PC-9 (cell line): Measurements from ENCODE around the gene ARPC5. TPM values are rescaled to one million over a fixed set of nuclear protein-coding genes. Genes with fewer than 3 reads are reported as not detected.

Source experiments
- BruUV-seq: library from RNA; stranded (reverse); fragments of 400-500 nt; replicated peaks from 2 replicates; lab custom pipeline; 2021; lab: Mats Ljungman, UMichigan
- CTCF ChIA-PET: fragments of 300-600 bp; sonication (Branson Sonifier 250); formaldehyde crosslinking; loops from one replicate; lab custom pipeline; 2022; ENCODE audit warnings: antibody characterized with exemption; lab: Charles Lee
- POLR2A ChIA-PET: fragments of 300-600 bp; sonication (Branson Sonifier 250); formaldehyde crosslinking; loops from one replicate; lab custom pipeline; 2022; ENCODE audit warnings: antibody characterized with exemption; ENCODE audit not compliant: unreplicated experiment; lab: Charles Lee
- DNase-seq, 2 experiments: peaks; one replicate each; pipeline versions ENCODE4 v3.0.0 to v3.0.0-alpha.2; 2015 to 2022; ENCODE audit warnings: mixed read lengths in 1 of 2
- H2AFZ ChIP-seq: fragments of 200-600 bp; sonication (generic); 2 replicates; pipeline ENCODE4 v1.8.1; 2017; ENCODE audit warnings: antibody characterized with exemption
- H3F3A ChIP-seq: fragments of 200-600 bp; sonication (generic); 2 replicates; pipeline ENCODE4 v1.8.1; 2017; ENCODE audit warnings: antibody characterized with exemption, mild to moderate bottlenecking, low read depth; ENCODE audit not compliant: insufficient read depth
- H3K27ac ChIP-seq: fragments of 200-600 bp; sonication (generic); 2 replicates; pipeline ENCODE4 v1.6.1; 2016; ENCODE audit warnings: mixed run types
- H3K27me3 ChIP-seq: fragments of 200-600 bp; sonication (generic); 2 replicates; pipeline ENCODE4 v1.6.1; 2016; ENCODE audit warnings: low read depth, mixed run types; ENCODE audit not compliant: insufficient read depth
- H3K36me3 ChIP-seq: fragments of 200-600 bp; sonication (generic); 2 replicates; pipeline ENCODE4 v1.6.1; 2016; ENCODE audit warnings: low read depth, mixed run types
- H3K4me1 ChIP-seq: fragments of 200-600 bp; sonication (generic); replicated peaks from 2 replicates; pipeline ENCODE4 v1.6.1; 2016; ENCODE audit warnings: mixed run types; ENCODE audit not compliant: insufficient read depth
- H3K4me2 ChIP-seq: fragments of 200-600 bp; sonication (generic); 2 replicates; pipeline ENCODE4 v1.6.1; 2017; ENCODE audit warnings: mixed run types
- H3K4me3 ChIP-seq: fragments of 200-600 bp; sonication (generic); 2 replicates; pipeline ENCODE4 v1.6.1; 2016; ENCODE audit warnings: mixed run types
- H3K79me2 ChIP-seq: fragments of 200-600 bp; sonication (generic); 2 replicates; pipeline ENCODE4 v1.6.1; 2017; ENCODE audit warnings: low read depth, mixed run types
- H3K9me2 ChIP-seq: fragments of 200-600 bp; sonication (generic); 2 replicates; pipeline ENCODE4 v1.8.1; 2017; ENCODE audit warnings: mild to moderate bottlenecking; ENCODE audit not compliant: insufficient read depth
- H3K9me3 ChIP-seq: fragments of 200-600 bp; sonication (generic); 2 replicates; pipeline ENCODE4 v1.8.1; 2016; ENCODE audit warnings: low read depth; ENCODE audit not compliant: insufficient read depth
- H4K20me1 ChIP-seq: fragments of 200-600 bp; sonication (generic); 2 replicates; pipeline ENCODE4 v1.8.1; 2017; ENCODE audit not compliant: insufficient read depth
- EZH2 ChIP-seq: fragments of 200-600 bp; sonication (generic); IDR thresholded peaks from 2 replicates; pipeline ENCODE4 v1.8.0; 2017; ENCODE audit warnings: antibody characterized with exemption, low read depth
- intact Hi-C: fragments of 100-400 bp; cut with micrococcal nuclease; formaldehyde crosslinking; loops from one replicate; pipeline ENCODE4 v1.10.0; 2022; ENCODE audit not compliant: unreplicated experiment
- total RNA-seq: library from RNA; stranded (reverse); gene quantifications from 2 replicates; pipeline ENCODE4 v1.2.3, GENCODE V29; 2021
- TF ChIP-seq, protein P1 (sequence below): fragments of 200-600 bp; sonication (generic); conservative IDR thresholded peaks from 2 replicates; pipeline ENCODE4 v1.6.1; 2017; ENCODE audit warnings: mixed run types, antibody characterized with exemption, mild to moderate bottlenecking, moderate library complexity

ARPC5 gene
- total RNA-seq, 1 experiment from 2014 or later: 143 TPM

DNA sequence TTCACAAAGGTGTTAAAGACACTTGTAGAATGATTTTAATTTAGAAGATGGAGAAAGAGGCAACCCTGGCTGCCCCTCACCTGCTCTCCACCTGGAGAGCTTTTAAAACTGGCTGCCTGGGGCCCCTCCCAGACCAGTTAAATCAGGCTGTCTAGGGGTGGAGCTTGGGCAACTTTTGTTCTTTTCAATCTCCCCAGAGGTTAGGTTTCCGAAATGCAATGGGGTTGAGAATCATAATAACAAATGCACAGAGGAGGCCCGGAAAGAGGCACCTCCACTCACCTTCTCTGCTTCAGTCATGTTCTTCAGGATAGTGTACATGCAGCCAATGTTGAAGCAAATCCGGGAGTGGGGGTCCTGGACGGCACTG, 45.7 kb downstream of the ARPC5 start:
- ChIA-PET CTCF (no interaction called here), POLR2A (no interaction called here)
- H3K36me3 ChIP-seq: no peaks in the 10 kb centered on the region
- intact Hi-C loops: no loop called here
- peak overlapping the region; percentile 37; the same call in 1 of the 2 replicates for H3K4me3 ChIP-seq
- no peaks in the 10 kb centered on the region for H3K9me3 ChIP-seq
- H3K79me2 ChIP-seq: no peaks in the 10 kb centered on the region
- DNase-seq: peak in 1 of 2 experiments; percentile 6
- H3K27me3 ChIP-seq: no peaks in the 10 kb centered on the region
- H4K20me1 ChIP-seq: no peaks in the 10 kb centered on the region
- TF ChIP-seq, protein P1, sequence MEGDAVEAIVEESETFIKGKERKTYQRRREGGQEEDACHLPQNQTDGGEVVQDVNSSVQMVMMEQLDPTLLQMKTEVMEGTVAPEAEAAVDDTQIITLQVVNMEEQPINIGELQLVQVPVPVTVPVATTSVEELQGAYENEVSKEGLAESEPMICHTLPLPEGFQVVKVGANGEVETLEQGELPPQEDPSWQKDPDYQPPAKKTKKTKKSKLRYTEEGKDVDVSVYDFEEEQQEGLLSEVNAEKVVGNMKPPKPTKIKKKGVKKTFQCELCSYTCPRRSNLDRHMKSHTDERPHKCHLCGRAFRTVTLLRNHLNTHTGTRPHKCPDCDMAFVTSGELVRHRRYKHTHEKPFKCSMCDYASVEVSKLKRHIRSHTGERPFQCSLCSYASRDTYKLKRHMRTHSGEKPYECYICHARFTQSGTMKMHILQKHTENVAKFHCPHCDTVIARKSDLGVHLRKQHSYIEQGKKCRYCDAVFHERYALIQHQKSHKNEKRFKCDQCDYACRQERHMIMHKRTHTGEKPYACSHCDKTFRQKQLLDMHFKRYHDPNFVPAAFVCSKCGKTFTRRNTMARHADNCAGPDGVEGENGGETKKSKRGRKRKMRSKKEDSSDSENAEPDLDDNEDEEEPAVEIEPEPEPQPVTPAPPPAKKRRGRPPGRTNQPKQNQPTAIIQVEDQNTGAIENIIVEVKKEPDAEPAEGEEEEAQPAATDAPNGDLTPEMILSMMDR: no peak
- TF ChIP-seq EZH2: no peak
- peaks cover 6% of the 10 kb centered on the region; the same call in 1 of the 2 replicates for H3F3A ChIP-seq
- no TSS peak for BruUV-seq
- peak overlapping the region; percentile 82 for H3K27ac ChIP-seq
- no peaks in the 10 kb centered on the region for H3K9me2 ChIP-seq
- H3K4me1 ChIP-seq: peaks cover 32% of the 10 kb centered on the region
- no peak overlapping the region for H2AFZ ChIP-seq
- peak overlapping the region; percentile 72 for H3K4me2 ChIP-seq

DNA sequence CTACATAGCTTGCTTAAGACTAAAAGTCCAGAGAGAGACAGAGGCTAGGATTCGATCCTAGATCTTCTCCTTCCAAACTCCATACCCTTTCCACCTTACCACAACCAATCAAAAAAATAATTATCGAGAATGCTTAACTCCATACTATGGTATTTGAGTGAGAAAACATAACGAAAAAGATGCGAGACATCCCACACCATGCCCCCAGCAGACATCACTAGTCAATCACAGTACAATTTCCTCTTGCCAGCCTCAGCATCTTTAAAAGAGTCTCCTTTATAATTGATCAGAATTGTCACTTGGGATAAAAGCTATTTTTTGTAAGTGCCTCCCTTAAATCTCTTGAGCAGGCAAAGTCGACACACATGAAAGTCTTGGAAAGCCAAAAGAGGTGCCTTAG, 46.2 kb downstream of the ARPC5 start:
- H2AFZ ChIP-seq: no peak overlapping the region
- H3K4me2 ChIP-seq: peak overlapping the region; percentile 72
- DNase-seq: peak in 1 of 2 experiments; percentile 32
- H3K4me1 ChIP-seq: peaks cover 32% of the 10 kb centered on the region
- no peaks in the 10 kb centered on the region for H3K9me3 ChIP-seq
- peak overlapping the region; percentile 37; the same call in 1 of the 2 replicates for H3K4me3 ChIP-seq
- POLR2A ChIA-PET: interaction anchor here (0.6 kb wide), 1 partner anchor 19 kb away, joined by 3 read pairs; no protein-coding TSS in a partner anchor
- TF ChIP-seq, protein P1: no peak
- no peak for TF ChIP-seq EZH2
- H3F3A ChIP-seq: peaks cover 6% of the 10 kb centered on the region; the same call in 1 of the 2 replicates
- peak overlapping the region; percentile 82 for H3K27ac ChIP-seq
- no TSS peak for BruUV-seq
- CTCF ChIA-PET: no interaction called here
- H3K9me2 ChIP-seq: no peaks in the 10 kb centered on the region
- H3K79me2 ChIP-seq: no peaks in the 10 kb centered on the region
- no peaks in the 10 kb centered on the region for H4K20me1 ChIP-seq
- intact Hi-C loops: no loop called here
- no peaks in the 10 kb centered on the region for H3K36me3 ChIP-seq
- H3K27me3 ChIP-seq: no peaks in the 10 kb centered on the region

DNA sequence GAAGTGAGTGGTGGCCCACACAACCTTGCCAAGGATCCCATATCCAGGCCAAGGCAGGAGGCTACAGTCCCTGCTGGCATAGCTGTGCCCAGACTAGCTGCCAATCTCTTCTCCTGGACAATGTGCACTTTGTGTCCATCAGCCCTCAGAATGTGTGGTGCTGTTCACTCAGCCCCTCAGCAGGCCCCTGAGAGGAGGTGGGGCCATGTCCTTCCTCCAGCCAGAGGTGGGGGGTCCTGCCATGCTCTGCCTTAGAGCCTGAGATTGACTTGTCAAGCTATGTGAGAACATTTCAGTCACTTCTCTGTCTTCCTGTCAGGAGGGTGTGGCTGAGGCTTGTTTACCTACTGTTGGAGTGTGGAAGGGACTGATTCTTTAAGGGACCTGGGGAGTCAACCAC, 46.8 kb downstream of the ARPC5 start:
- H3K27me3 ChIP-seq: no peaks in the 10 kb centered on the region
- intact Hi-C loops: no loop called here
- ChIA-PET CTCF (no interaction called here), POLR2A (interaction anchor here (0.6 kb wide), 1 partner anchor 19 kb away, joined by 3 read pairs; no protein-coding TSS in a partner anchor)
- peak overlapping the region; percentile 37; the same call in 1 of the 2 replicates for H3K4me3 ChIP-seq
- peak in 1 of 2 experiments; percentile 35 for DNase-seq
- no peaks in the 10 kb centered on the region for H3K9me3 ChIP-seq
- no peak overlapping the region for H2AFZ ChIP-seq
- no peaks in the 10 kb centered on the region for H3K9me2 ChIP-seq
- peaks cover 6% of the 10 kb centered on the region; the same call in 1 of the 2 replicates for H3F3A ChIP-seq
- H3K79me2 ChIP-seq: no peaks in the 10 kb centered on the region
- no peaks in the 10 kb centered on the region for H4K20me1 ChIP-seq
- TF ChIP-seq EZH2: no peak
- TF ChIP-seq, protein P1: no peak
- peak overlapping the region; percentile 82 for H3K27ac ChIP-seq
- no peaks in the 10 kb centered on the region for H3K36me3 ChIP-seq
- TSS peak; percentile 31 for BruUV-seq
- peaks cover 32% of the 10 kb centered on the region for H3K4me1 ChIP-seq
- H3K4me2 ChIP-seq: peak overlapping the region; percentile 72
